Epithelial cell of proximal tubule (primary cell): ENCODE results near the gene TUBA4B. TPM values are rescaled to one million over a fixed set of nuclear protein-coding genes. Genes with fewer than 3 reads are reported as not detected.

Source experiments
- DNase-seq: peaks from one replicate; pipeline ENCODE4 v3.0.0-alpha.2; 2011; ENCODE audit warnings: low read depth
- H3K4me3 ChIP-seq: 2 replicates; pipeline ENCODE4 v1.5.1; 2011; ENCODE audit warnings: low read depth, mild to moderate bottlenecking, low read length
- CTCF ChIP-seq: conservative IDR thresholded peaks from 2 replicates; pipeline ENCODE4 v1.5.1; 2012; ENCODE audit warnings: low read depth, mild to moderate bottlenecking, low read length
- total RNA-seq: library from RNA; depleted of rRNA; stranded (reverse); fragments of >200 nt; gene quantifications from 2 replicates; pipeline ENCODE4 v1.2.3, GENCODE V29; 2015

TUBA4B gene
- total RNA-seq, 1 donor from 2014 or later, result 0.52 TPM

- DNase-seq, result no peak
- H3K4me3 ChIP-seq, result no peak overlapping the region
- no peak for TF ChIP-seq CTCF
These were observed 33.1 kb upstream of the TUBA4B start for GRCh38 chr2:219219784-219220532.

GRCh38 chr2:219220652-219221402 is 32.2 kb upstream of the TUBA4B start:
- TF ChIP-seq CTCF, result no peak
- no peak for DNase-seq

GRCh38 chr2:219221957-219222518 is 31.0 kb upstream of the TUBA4B start:
- no peak for DNase-seq
- no peak for TF ChIP-seq CTCF
- H3K4me3 ChIP-seq, result no peak overlapping the region

More at GRCh38 chr2:219220652-219221402, 32.2 kb upstream of the TUBA4B start:
- no peak overlapping the region for H3K4me3 ChIP-seq

- no peak for TF ChIP-seq CTCF
- DNase-seq, result no peak
- H3K4me3 ChIP-seq, result no peak overlapping the region
These were observed 29.0 kb upstream of the TUBA4B start for GRCh38 chr2:219223831-219224610.

- DNase-seq, result no peak
- no peak overlapping the region for H3K4me3 ChIP-seq
- no peak for TF ChIP-seq CTCF
These were observed 27.7 kb upstream of the TUBA4B start for GRCh38 chr2:219225350-219225749.

- H3K4me3 ChIP-seq, result peak overlapping the region; percentile 76
- TF ChIP-seq CTCF, result no peak
- no peak for DNase-seq
These were observed 24.8 kb upstream of the TUBA4B start for GRCh38 chr2:219228041-219228910.
